Activated T-helper 17 cell treated with anti-CD3 and anti-CD28 coated beads, Interleukin-2, amount 50 U/mL, for 72 hours (primary cell): ENCODE measurements around the gene AOAH. TPM values are rescaled to one million over a fixed set of nuclear protein-coding genes. Genes with fewer than 3 reads are reported as not detected.
A peak's percentile ranks its signal among the peaks of the same experiment; 100 is the strongest.
"Not testable (repeated sequence)": the region's sequence is repeated elsewhere in the genome, so short reads cannot be mapped to it uniquely, and the experiment has no call there.

Source experiments
- ATAC-seq: fragments of 150-1000 bp; cut with Tn5 transposase; replicated peaks from 2 replicates; pipeline ENCODE4 v1.10.0; 2021; ENCODE audit warnings: mild to moderate bottlenecking, moderate library complexity
- H3K27ac Mint-ChIP-seq: one replicate; pipeline ENCODE4 v1.8.0; 2022; ENCODE audit warnings: mixed read lengths
- H3K27me3 Mint-ChIP-seq: one replicate; pipeline ENCODE4 v1.8.0; 2022; ENCODE audit warnings: mixed read lengths
- H3K36me3 Mint-ChIP-seq: one replicate; pipeline ENCODE4 v1.8.0; 2022; ENCODE audit warnings: low read depth, mild to moderate bottlenecking, mixed read lengths
- H3K4me1 Mint-ChIP-seq: one replicate; pipeline ENCODE4 v1.8.0; 2022; ENCODE audit warnings: mixed read lengths
- H3K4me3 Mint-ChIP-seq: one replicate; pipeline ENCODE4 v1.8.0; 2022; ENCODE audit warnings: mild to moderate bottlenecking, mixed read lengths
- H3K9me3 Mint-ChIP-seq: one replicate; pipeline ENCODE4 v1.8.0; 2022; ENCODE audit warnings: mixed read lengths
- total RNA-seq, 2 donors: library from RNA; stranded (reverse); gene quantifications; one replicate each; pipeline ENCODE4 v1.2.3, GENCODE V29; 2022

AOAH gene
- total RNA-seq, 2 donors from 2014 or later = 1.4 to 2.9 TPM

DNA sequence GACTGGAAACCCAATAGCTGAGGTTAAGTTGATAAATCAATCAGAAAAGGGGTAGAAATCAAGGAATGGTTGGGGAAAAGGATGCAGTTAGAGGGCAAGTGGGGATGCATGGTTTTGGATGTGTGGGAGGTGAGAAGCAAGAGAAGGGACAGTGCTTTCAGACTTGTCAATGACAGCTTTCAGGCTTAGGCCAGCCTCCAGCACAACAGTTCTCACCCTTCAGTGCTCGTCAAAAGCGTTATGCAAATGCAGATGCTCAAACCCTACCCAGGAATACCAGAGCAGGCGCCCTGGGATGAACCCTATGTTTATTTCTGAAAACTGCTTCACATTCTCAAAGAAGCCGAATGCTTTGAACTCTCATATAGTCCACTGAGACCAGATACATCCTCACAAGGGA, 74.0 kb downstream of the AOAH start:
- Mint-ChIP-seq H3K4me1 (no peaks in the 10 kb centered on the region), H3K27ac (no peak overlapping the region), H3K27me3 (peaks cover 4% of the 10 kb centered on the region), H3K4me3 (no peak overlapping the region), H3K36me3 (no peaks in the 10 kb centered on the region), H3K9me3 (peaks cover 4% of the 10 kb centered on the region)
- ATAC-seq = no peak

DNA sequence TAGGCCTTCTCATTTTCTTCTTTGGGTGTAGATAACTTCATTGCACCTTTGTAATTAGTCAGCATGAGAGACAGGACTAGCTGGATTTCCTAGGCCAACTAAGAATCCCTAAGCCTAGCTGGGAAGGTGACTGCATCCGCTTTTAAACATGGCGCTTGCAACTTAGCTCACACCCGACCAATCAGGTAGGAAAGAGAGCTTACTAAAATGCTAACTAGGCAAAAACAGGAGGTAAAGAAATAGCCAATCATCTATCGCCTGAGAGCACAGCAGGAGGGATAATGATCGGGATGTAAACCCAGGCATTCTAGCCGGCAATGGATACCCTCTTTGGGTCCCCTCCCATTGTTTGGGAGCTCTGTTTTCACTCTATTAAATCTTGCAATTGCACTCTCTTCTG, 75.0 kb downstream of the AOAH start:
- not testable (repeated sequence) for H3K9me3 Mint-ChIP-seq, H3K27ac Mint-ChIP-seq, H3K4me1 Mint-ChIP-seq, H3K36me3 Mint-ChIP-seq, ATAC-seq, H3K27me3 Mint-ChIP-seq, H3K4me3 Mint-ChIP-seq

DNA sequence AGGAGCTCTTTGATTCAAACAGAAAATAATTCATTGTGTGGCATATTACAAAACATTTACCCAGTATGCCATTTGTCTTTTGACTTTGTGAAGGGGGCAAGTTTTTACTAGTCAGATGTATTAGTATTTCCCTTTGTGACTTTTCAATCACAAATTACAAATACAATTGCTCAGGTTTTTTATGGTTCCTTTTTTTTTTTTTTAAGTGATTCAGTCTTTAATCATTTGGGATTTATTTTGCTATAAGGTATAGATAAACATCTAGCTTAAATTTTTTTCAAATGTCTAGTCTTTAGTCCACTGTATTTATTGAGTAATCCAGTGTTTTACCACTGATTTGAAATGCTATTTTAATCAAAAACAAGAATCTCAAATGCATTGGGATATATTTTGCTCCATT, 75.9 kb downstream of the AOAH start:
- Mint-ChIP-seq H3K36me3 (no peaks in the 10 kb centered on the region), H3K9me3 (peaks cover 4% of the 10 kb centered on the region), H3K4me3 (no peak overlapping the region), H3K4me1 (no peaks in the 10 kb centered on the region), H3K27ac (no peak overlapping the region), H3K27me3 (peaks cover 4% of the 10 kb centered on the region)
- no peak for ATAC-seq

DNA sequence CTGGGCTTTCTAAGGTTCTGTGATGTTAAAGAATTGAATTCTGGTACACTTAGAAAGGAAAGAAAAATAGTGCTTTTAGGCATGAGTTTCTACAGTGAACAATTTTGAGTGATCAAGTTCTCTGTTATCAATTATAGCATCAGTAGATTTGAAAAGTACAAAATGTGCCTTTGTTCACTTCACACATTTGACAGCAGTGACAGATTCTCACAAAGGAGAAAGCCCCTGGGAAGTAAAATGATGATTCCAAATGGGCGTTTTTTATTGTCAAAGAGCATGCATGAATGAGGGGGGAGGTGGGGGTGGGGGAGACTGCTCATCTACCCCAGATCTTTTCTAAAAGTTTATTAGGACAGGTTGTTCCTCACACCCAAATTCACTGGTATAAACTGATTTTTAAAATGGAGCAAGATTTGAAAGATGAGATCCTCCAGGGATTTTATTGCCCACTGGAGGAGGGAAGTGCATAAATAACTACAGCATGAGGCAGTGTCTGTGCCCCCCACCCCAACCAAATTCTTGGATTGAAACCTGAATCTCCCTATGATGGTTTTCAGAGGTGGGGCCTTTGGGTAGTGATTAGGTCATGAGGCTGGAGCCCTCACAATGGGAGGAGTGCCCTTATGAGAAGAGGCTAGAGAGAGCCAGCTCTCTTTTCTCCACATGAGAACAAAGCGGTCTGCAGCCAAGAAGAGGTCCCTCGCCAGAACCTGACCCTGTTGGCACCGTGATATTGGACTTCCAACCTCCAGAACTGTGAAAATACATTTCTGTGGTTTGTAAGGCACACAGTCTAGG, 79.5 kb downstream of the AOAH start:
- peaks cover 3% of the 10 kb centered on the region for H3K9me3 Mint-ChIP-seq
- no peak overlapping the region for H3K4me3 Mint-ChIP-seq
- peaks cover 7% of the 10 kb centered on the region for H3K4me1 Mint-ChIP-seq
- no peak for ATAC-seq
- no peaks in the 10 kb centered on the region for H3K36me3 Mint-ChIP-seq
- H3K27me3 Mint-ChIP-seq = no peaks in the 10 kb centered on the region
- H3K27ac Mint-ChIP-seq = no peak overlapping the region

DNA sequence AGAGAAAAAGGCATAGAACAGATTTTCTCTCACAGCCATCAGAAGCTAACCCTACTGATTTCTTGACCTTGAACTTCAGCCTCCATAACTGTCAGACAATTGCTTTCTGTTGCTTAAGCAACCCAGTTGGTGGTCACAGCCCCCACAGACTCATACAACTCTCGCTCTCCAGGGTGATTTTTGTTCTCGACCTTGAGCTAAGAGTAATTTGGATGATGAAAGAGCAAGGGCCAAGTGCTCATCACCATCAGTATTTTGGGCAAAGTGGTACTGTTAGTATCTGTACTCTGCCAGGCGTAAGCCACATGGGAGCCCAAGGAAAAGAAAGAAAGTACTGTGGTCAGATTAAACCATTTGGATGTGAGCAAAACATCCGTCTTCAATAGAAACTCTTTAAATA, 81.9 kb downstream of the AOAH start:
- ATAC-seq = no peak
- H3K4me1 Mint-ChIP-seq = peaks cover 16% of the 10 kb centered on the region
- H3K36me3 Mint-ChIP-seq = no peaks in the 10 kb centered on the region
- no peaks in the 10 kb centered on the region for H3K27me3 Mint-ChIP-seq
- no peak overlapping the region for H3K27ac Mint-ChIP-seq
- H3K9me3 Mint-ChIP-seq = no peaks in the 10 kb centered on the region
- H3K4me3 Mint-ChIP-seq = no peak overlapping the region

DNA sequence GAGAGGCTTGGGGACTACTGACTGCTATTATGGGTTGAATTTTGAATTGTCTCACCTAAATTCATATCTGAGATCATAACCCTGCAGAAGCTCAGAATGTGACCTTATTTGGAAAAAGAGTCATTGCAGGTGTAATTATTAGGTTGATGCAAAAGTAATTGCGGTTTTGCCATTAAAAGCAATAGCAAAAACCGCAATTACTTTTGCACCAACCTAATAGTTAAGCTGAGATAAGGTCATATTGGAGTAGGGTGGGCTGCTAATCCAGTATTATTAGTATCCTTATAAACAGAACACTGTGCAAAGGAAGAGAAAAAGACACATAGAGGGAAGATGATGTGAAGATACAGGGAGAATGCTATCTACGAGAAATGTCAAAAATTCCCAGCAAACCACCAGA, 82.3 kb downstream of the AOAH start:
- no peaks in the 10 kb centered on the region for H3K36me3 Mint-ChIP-seq
- no peak for ATAC-seq
- H3K27me3 Mint-ChIP-seq = no peaks in the 10 kb centered on the region
- no peak overlapping the region for H3K4me3 Mint-ChIP-seq
- peaks cover 16% of the 10 kb centered on the region for H3K4me1 Mint-ChIP-seq
- no peaks in the 10 kb centered on the region for H3K9me3 Mint-ChIP-seq
- H3K27ac Mint-ChIP-seq = no peak overlapping the region

DNA sequence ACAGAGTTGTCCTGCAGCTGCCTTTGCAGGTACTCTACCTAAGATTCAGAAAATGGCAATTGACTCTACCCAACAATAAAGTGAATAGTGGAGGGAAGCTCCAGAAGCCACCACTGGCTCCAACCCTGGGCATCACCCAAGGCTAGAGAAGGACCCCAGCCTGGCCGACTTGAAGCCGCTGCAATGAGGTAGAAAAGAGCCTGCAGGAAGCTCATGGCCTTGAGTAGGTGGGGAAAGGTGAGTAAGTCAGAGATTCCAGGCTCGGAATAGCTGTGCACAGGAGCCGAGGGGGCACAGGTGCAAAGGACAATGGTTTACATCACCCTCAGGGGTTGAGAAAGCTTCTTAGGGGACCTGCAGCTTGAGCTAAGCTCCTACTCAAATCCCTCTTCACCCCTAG, 83.6 kb downstream of the AOAH start:
- no peak overlapping the region for H3K4me3 Mint-ChIP-seq
- H3K36me3 Mint-ChIP-seq = no peaks in the 10 kb centered on the region
- H3K4me1 Mint-ChIP-seq = peaks cover 16% of the 10 kb centered on the region
- H3K27ac Mint-ChIP-seq = peak overlapping the region; percentile 67
- no peaks in the 10 kb centered on the region for H3K9me3 Mint-ChIP-seq
- no peak for ATAC-seq
- no peaks in the 10 kb centered on the region for H3K27me3 Mint-ChIP-seq

DNA sequence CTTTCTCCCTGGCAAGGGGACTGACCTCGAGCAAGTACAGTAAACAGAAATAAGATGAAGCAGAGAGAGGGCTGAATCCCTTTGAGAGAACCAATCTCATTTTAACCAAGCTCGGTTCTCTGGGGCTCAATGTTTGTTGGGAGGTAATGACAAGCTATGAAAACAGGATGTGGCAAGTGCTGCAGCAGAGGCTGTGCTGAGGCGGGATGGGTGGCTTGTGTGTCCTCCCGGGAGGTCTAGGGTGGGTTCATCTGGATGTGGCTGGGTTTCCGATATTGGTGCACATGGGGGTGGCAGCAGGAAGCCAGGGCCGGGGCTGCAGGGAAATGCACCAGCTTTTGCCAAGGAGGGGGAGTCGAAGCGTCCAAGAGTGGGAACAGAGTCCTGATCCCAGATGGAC, 84.5 kb downstream of the AOAH start:
- no peaks in the 10 kb centered on the region for H3K9me3 Mint-ChIP-seq
- H3K4me1 Mint-ChIP-seq = peaks cover 16% of the 10 kb centered on the region
- H3K36me3 Mint-ChIP-seq = no peaks in the 10 kb centered on the region
- H3K27me3 Mint-ChIP-seq = no peaks in the 10 kb centered on the region
- peak; percentile 70 for ATAC-seq
- H3K4me3 Mint-ChIP-seq = peak overlapping the region; percentile 40
- H3K27ac Mint-ChIP-seq = peak overlapping the region; percentile 67

DNA sequence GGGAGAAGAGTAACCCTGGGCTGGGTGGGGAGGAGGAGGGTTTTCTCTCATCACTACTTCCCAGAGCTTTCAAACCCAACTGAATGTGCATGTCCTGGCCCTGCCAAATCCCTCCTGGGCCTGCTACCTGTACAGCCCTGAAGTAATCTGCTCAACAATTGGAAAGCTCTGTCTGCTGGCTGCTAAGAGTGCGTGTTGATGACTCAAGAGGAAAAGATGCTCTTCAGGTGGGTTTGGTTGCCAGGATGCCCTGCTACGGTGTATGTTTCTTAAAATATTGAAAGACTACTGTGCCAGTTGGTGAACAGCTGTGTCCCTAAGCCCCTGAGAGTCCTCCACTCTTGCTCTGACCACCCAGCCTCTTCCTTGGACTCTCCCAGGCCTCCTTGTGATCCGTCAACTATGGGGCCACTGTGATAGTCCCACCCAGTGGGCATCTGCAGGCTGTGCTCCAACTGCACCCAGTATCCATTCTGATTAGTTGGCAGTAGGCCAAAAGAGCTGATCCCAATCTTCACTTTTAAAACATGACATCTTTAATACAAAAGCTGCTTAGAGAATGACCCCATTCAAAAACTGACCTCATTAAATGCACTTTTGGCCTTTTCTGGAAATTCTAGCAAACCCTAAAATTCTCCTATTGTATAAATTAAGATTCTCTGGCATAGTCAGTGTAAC, 85.6 kb downstream of the AOAH start:
- Mint-ChIP-seq H3K36me3 (no peaks in the 10 kb centered on the region), H3K9me3 (no peaks in the 10 kb centered on the region), H3K27me3 (no peaks in the 10 kb centered on the region), H3K27ac (no peak overlapping the region), H3K4me1 (peaks cover 16% of the 10 kb centered on the region), H3K4me3 (peak overlapping the region; percentile 40)
- ATAC-seq = no peak

DNA sequence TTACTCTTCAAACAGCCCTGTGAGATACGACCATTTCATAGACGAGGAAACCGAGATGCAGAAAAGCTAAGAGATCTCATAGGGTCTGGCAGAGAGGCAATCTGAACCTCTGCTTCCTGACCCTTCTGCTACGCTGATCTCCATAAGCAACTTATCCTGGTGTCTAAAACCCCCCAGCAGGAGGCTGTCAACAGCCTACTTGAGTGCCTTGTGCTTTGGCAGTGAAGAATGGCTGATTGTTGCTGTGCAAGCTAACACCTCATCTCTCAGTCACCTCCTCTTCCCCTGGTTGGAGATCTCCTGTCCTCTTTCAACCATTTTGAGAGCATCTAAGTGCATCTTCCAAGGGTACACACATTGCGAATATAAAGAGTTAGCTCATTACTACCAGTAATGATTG, 86.2 kb downstream of the AOAH start:
- no peak for ATAC-seq
- no peak overlapping the region for H3K27ac Mint-ChIP-seq
- no peak overlapping the region for H3K4me3 Mint-ChIP-seq
- H3K4me1 Mint-ChIP-seq = peaks cover 16% of the 10 kb centered on the region
- H3K9me3 Mint-ChIP-seq = no peaks in the 10 kb centered on the region
- H3K27me3 Mint-ChIP-seq = no peaks in the 10 kb centered on the region
- no peaks in the 10 kb centered on the region for H3K36me3 Mint-ChIP-seq

DNA sequence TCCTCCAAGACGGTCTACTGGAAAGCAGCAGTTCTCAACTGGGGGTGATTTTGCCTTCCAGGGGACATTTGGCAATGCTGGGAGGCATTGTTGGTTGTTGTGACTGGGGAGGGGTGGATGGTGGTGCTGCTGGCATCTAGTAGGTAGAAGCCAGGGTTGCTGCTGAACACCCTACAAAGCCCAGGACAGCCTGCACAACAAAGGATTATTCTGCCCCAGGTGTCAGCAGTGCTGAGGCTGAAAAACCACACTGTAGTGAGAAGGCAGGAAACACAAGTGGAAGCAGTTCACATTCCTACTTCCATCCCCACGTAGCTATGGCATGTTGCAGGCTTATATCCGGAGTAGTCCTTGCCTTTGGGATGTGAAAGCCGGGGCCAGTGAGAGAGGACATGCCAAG, 86.9 kb downstream of the AOAH start:
- no peak for ATAC-seq
- Mint-ChIP-seq H3K9me3 (no peaks in the 10 kb centered on the region), H3K4me3 (no peak overlapping the region), H3K36me3 (no peaks in the 10 kb centered on the region), H3K27me3 (no peaks in the 10 kb centered on the region), H3K4me1 (peaks cover 16% of the 10 kb centered on the region), H3K27ac (no peak overlapping the region)

DNA sequence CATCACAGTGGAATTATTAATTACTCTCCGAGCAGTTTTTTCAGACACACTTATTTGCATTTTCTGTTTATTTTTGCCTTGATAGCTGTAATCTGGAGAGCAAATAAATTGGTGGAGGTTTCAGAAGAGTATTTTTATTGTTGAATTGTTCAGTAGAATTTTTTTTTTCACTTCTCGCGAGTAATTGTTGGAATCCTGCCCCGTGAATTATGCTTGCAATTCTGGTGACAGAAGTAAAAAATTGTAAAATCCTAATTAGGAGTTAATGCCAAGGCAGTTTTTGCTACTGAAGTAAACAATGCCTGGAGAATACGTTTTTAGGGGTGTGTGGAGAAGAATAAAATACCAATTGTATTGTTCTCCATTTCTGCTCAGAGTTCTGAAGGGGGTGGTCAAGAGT, 88.2 kb downstream of the AOAH start:
- no peaks in the 10 kb centered on the region for H3K9me3 Mint-ChIP-seq
- no peaks in the 10 kb centered on the region for H3K27me3 Mint-ChIP-seq
- ATAC-seq = no peak
- no peak overlapping the region for H3K4me3 Mint-ChIP-seq
- peaks cover 16% of the 10 kb centered on the region for H3K4me1 Mint-ChIP-seq
- H3K27ac Mint-ChIP-seq = no peak overlapping the region
- H3K36me3 Mint-ChIP-seq = no peaks in the 10 kb centered on the region

DNA sequence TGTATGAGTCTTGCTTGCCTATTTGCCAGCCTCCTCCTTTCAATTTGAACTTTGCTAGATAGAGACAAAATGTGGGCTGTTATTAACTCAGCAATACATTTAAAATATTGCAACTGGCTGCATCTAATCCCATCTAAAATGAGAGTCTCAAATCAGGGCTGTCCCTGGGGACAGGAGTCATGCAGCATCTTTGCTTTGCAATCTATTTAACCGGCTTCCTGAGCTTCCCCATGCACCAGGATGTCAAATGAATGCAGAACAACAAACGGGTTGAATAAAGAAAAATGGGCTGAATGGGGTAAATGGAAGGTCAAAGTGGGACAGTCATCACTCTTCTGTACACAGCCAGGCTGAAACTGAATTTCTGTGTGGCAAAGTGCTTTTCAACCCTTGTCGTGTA, 89.2 kb downstream of the AOAH start:
- H3K4me3 Mint-ChIP-seq = no peak overlapping the region
- H3K27me3 Mint-ChIP-seq = no peaks in the 10 kb centered on the region
- no peaks in the 10 kb centered on the region for H3K36me3 Mint-ChIP-seq
- no peak for ATAC-seq
- no peaks in the 10 kb centered on the region for H3K9me3 Mint-ChIP-seq
- H3K27ac Mint-ChIP-seq = no peak overlapping the region
- H3K4me1 Mint-ChIP-seq = peaks cover 12% of the 10 kb centered on the region

DNA sequence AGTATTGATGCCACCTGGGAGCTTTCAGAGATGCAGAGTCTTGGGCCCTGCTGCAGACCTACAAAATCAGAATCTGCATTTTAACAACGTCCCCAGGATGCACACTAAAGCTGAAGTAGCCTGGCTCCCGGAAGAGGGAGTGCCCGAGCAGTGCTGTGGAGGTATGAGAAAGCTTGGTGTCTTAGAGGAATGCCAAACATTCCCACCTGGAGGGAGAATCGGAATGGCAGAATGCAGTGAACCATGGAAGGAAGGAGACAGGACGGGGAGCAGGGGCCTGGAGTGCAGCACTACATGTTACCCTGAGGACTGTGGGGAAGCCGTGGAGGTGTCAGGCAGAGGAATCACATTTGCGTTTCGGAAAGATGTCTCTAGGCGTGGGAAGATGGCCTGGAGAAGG, 90.9 kb downstream of the AOAH start:
- ATAC-seq = no peak
- H3K4me1 Mint-ChIP-seq = no peaks in the 10 kb centered on the region
- H3K27me3 Mint-ChIP-seq = no peaks in the 10 kb centered on the region
- H3K36me3 Mint-ChIP-seq = no peaks in the 10 kb centered on the region
- H3K4me3 Mint-ChIP-seq = no peak overlapping the region
- no peaks in the 10 kb centered on the region for H3K9me3 Mint-ChIP-seq
- H3K27ac Mint-ChIP-seq = no peak overlapping the region

DNA sequence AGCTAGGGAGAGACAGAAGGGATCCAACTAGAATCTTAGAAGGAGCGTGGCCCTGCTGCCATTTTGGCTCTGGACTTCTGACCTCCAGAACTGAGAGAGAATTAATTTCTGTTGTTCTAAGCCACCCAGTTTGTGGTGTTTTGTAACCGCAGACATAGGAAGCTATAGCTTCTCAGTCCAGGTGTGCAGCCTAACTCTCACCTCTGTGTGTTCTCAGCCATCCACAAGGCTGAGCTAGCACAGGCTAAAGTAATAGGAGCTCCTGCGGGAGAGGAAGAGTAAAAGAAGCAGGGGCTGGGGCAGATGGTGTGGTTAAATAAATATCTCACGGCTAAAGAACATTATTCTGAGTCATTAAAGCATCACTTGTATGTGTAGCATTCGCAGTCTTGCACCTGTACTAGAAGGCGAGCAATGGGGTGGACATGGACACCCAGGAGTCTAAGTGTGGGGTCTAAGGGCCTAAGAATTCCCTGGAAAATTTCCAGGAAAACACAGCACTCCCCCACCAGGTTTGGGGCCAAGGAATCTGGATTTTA, 94.1 kb downstream of the AOAH start:
- Mint-ChIP-seq H3K9me3 (no peaks in the 10 kb centered on the region), H3K27me3 (no peaks in the 10 kb centered on the region), H3K4me1 (no peaks in the 10 kb centered on the region), H3K27ac (no peak overlapping the region), H3K36me3 (no peaks in the 10 kb centered on the region), H3K4me3 (no peak overlapping the region)
- no peak for ATAC-seq
